ENCODE measurements around the gene NFIC.
"Not testable (repeated sequence)": the region's sequence is repeated elsewhere in the genome, so short reads cannot be mapped to it uniquely, and the experiment has no call there.

DNA sequence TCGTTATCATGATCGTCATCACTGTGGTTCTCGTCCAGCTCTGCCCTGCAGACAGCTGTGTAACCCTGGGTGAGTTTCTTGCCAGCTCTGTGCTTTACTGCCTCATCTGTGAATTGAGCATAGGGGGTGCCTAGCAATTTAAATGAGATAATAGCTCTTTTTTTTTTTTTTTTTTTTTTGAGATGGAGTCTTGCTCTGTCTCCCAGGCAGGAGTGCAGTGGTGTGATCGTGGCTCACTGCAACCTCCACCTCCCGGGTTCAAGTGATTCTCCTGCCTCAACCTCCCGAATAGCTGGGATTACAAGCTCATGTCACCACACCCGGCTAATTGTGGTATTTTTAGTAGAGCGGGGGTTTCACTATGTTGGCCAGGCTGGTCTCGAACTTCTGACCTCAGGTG lies 25.5 kb downstream of the NFIC start:
- TF ChIP-seq, protein P1, sequence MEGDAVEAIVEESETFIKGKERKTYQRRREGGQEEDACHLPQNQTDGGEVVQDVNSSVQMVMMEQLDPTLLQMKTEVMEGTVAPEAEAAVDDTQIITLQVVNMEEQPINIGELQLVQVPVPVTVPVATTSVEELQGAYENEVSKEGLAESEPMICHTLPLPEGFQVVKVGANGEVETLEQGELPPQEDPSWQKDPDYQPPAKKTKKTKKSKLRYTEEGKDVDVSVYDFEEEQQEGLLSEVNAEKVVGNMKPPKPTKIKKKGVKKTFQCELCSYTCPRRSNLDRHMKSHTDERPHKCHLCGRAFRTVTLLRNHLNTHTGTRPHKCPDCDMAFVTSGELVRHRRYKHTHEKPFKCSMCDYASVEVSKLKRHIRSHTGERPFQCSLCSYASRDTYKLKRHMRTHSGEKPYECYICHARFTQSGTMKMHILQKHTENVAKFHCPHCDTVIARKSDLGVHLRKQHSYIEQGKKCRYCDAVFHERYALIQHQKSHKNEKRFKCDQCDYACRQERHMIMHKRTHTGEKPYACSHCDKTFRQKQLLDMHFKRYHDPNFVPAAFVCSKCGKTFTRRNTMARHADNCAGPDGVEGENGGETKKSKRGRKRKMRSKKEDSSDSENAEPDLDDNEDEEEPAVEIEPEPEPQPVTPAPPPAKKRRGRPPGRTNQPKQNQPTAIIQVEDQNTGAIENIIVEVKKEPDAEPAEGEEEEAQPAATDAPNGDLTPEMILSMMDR (conservative IDR thresholded peaks at IDR 0.05; ENCODE audit: low read depth, low read length) = not testable (repeated sequence)
- not testable (repeated sequence) for TF ChIP-seq FOS (IDR thresholded peaks at IDR 0.05; ENCODE audit: low read depth, low read length); POLR2A (IDR thresholded peaks at IDR 0.05; ENCODE audit: low read depth, low read length); RAD21 (IDR thresholded peaks at IDR 0.05; ENCODE audit: low read length); MXI1 (IDR thresholded peaks at IDR 0.05; ENCODE audit: borderline replicate concordance, low read depth, low read length); RFX5 (IDR thresholded peaks at IDR 0.05; ENCODE audit: low read depth, low read length); SMC3 (IDR thresholded peaks at IDR 0.05; ENCODE audit: low read depth, low read length); CEBPB (IDR thresholded peaks at IDR 0.05; ENCODE audit: low read depth, low read length); MAZ (IDR thresholded peaks at IDR 0.05; ENCODE audit: borderline replicate concordance, low read depth, low read length)
- TF ChIP-seq, protein P2, sequence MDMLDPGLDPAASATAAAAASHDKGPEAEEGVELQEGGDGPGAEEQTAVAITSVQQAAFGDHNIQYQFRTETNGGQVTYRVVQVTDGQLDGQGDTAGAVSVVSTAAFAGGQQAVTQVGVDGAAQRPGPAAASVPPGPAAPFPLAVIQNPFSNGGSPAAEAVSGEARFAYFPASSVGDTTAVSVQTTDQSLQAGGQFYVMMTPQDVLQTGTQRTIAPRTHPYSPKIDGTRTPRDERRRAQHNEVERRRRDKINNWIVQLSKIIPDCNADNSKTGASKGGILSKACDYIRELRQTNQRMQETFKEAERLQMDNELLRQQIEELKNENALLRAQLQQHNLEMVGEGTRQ (IDR thresholded peaks at IDR 0.05; ENCODE audit: low read depth, low read length) = not testable (repeated sequence)
- TF ChIP-seq, protein P3, sequence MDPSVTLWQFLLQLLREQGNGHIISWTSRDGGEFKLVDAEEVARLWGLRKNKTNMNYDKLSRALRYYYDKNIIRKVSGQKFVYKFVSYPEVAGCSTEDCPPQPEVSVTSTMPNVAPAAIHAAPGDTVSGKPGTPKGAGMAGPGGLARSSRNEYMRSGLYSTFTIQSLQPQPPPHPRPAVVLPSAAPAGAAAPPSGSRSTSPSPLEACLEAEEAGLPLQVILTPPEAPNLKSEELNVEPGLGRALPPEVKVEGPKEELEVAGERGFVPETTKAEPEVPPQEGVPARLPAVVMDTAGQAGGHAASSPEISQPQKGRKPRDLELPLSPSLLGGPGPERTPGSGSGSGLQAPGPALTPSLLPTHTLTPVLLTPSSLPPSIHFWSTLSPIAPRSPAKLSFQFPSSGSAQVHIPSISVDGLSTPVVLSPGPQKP (IDR thresholded peaks at IDR 0.05; ENCODE audit: borderline replicate concordance, low read depth, low read length) = not testable (repeated sequence)
